BE2C (cell line): Measurements from ENCODE around the gene ABCC8.

Experiments used
- DNase-seq: peaks from one replicate; pipeline ENCODE4 v3.0.0-alpha.2; 2020
- H3K27me3 ChIP-seq: fragments of 250-450 bp; sonication (Bioruptor Pico); 2 replicates; pipeline ENCODE4 v1.5.1; 2020; ENCODE audit warnings: mild to moderate bottlenecking
- H3K36me3 ChIP-seq: fragments of 250-450 bp; sonication (Bioruptor Pico); 2 replicates; pipeline ENCODE4 v1.5.1; 2020; ENCODE audit warnings: mild to moderate bottlenecking
- H3K4me1 ChIP-seq: fragments of 250-450 bp; sonication (Bioruptor Pico); 2 replicates; pipeline ENCODE4 v1.5.1; 2020
- H3K4me3 ChIP-seq: 2 replicates; pipeline ENCODE4 v1.5.1; 2011; ENCODE audit warnings: low read depth, low read length
- H3K9me3 ChIP-seq: fragments of 250-450 bp; sonication (Bioruptor Pico); 2 replicates; pipeline ENCODE4 v1.5.1; 2020
- CTCF ChIP-seq: IDR thresholded peaks from 2 replicates; pipeline ENCODE4 v1.5.1; 2012; ENCODE audit warnings: mild to moderate bottlenecking, low read depth, low read length

Gene ABCC8

DNA sequence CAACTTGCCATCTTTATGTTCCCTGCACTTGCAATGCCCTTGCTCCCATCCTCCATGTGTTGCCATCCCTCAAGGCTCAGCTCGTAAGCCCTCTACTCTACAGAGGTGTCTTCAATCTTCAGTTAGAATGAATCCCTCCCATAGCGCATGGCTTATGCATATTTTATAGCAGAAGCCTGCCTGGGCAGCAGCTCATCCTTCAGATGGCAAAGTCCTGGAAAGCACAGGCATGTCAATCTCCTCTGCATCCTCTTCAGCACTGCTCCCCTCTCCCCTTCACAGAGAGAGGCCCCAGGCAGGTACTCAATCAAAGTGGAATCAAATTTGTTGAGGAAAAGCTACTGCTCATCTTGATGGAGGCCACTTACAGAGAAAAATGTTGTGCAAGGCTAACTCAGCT is 31.1 kb upstream of the ABCC8 start:
- no peaks in the 10 kb centered on the region for H3K9me3 ChIP-seq
- no peak for TF ChIP-seq CTCF
- no peaks in the 10 kb centered on the region for H3K4me1 ChIP-seq
- H3K4me3 ChIP-seq, result no peak overlapping the region
- H3K36me3 ChIP-seq, result no peaks in the 10 kb centered on the region
- DNase-seq, result no peak
- H3K27me3 ChIP-seq, result no peaks in the 10 kb centered on the region

GRCh38 chr11:17506942-17507341 is 30.3 kb upstream of the ABCC8 start:
- no peak for TF ChIP-seq CTCF
- no peaks in the 10 kb centered on the region for H3K36me3 ChIP-seq
- no peaks in the 10 kb centered on the region for H3K27me3 ChIP-seq
- H3K4me1 ChIP-seq, result no peaks in the 10 kb centered on the region
- H3K9me3 ChIP-seq, result no peaks in the 10 kb centered on the region
- no peak for DNase-seq
- H3K4me3 ChIP-seq, result no peak overlapping the region

GRCh38 chr11:17506314-17506713 is 29.7 kb upstream of the ABCC8 start:
- DNase-seq, result no peak
- H3K36me3 ChIP-seq, result no peaks in the 10 kb centered on the region
- no peak for TF ChIP-seq CTCF
- H3K9me3 ChIP-seq, result no peaks in the 10 kb centered on the region
- no peak overlapping the region for H3K4me3 ChIP-seq
- H3K27me3 ChIP-seq, result no peaks in the 10 kb centered on the region
- no peaks in the 10 kb centered on the region for H3K4me1 ChIP-seq

GRCh38 chr11:17505146-17505545 is 28.5 kb upstream of the ABCC8 start:
- no peak for TF ChIP-seq CTCF
- no peaks in the 10 kb centered on the region for H3K9me3 ChIP-seq
- H3K27me3 ChIP-seq, result no peaks in the 10 kb centered on the region
- no peak for DNase-seq
- H3K36me3 ChIP-seq, result no peaks in the 10 kb centered on the region
- H3K4me3 ChIP-seq, result no peak overlapping the region
- H3K4me1 ChIP-seq, result no peaks in the 10 kb centered on the region

GRCh38 chr11:17504330-17505107 is 27.9 kb upstream of the ABCC8 start:
- no peak overlapping the region for H3K4me3 ChIP-seq
- H3K9me3 ChIP-seq, result no peaks in the 10 kb centered on the region
- TF ChIP-seq CTCF, result peak; percentile 75
- no peaks in the 10 kb centered on the region for H3K27me3 ChIP-seq
- no peaks in the 10 kb centered on the region for H3K36me3 ChIP-seq
- no peaks in the 10 kb centered on the region for H3K4me1 ChIP-seq
- peak; percentile 81 for DNase-seq

DNA sequence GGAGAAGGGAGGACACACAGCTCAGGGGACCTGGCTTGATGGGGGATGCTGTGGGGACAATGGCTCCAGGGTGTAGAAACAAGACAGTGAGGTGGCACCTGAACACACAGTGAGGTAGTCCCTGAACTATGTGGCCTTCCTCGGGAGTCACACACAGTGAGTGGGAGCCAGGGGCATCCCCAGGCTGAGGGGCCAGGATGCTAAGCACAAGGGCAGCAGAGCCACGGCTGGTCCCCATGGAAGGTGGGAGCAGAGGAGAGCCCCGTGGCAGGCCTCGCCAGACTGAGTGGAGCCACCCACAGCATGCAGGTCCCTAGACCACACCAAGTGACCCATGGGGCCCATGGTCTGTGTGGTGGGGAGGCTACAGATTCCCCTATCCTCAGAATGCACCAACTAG is 26.0 kb upstream of the ABCC8 start:
- no peak for TF ChIP-seq CTCF
- Histone ChIP-seq H3K36me3 (no peaks in the 10 kb centered on the region), H3K27me3 (no peaks in the 10 kb centered on the region), H3K4me3 (no peak overlapping the region), H3K4me1 (no peaks in the 10 kb centered on the region), H3K9me3 (no peaks in the 10 kb centered on the region)
- no peak for DNase-seq
